ENCODE data around the gene FOXN3.
A peak's percentile ranks its signal among the peaks of the same experiment; 100 is the strongest.

DNA sequence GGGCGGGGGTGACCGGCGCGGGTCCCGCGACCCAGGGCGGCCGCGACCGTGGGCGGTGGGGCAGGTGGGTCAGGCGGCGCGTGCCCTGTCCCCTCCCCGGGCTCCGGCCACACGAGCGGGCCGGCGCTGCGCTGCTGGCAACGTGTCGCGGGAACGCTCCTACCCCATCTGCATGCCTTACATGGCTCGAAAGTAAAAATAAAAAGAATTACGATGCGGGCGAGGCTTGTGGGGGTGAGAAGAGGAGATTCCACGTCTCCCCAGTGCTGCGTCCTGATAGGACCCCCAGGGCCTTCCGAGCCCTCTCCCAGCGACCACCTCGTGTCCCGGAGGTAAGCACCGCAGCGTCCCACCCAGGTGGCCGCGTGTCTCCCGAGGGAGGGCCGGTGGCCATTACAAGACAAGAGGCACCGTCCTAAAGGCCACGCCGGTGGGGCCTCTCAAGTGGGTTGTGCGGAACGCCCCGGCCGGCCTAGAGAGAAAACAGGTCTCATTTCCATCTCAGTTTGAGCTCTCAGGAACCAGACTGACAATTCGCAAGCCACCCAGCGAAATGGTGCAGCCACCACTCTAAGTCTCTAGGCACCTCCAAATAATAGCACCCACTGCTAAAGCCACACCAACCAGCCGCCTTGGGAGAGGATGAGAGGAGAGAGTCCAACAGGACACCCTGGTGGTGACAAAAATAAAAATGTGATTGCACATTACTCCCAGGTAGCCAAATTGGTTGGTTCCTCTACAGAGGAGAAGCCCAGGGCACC lies 612 bp upstream of the FOXN3 start:
- TF ChIP-seq, protein P1, sequence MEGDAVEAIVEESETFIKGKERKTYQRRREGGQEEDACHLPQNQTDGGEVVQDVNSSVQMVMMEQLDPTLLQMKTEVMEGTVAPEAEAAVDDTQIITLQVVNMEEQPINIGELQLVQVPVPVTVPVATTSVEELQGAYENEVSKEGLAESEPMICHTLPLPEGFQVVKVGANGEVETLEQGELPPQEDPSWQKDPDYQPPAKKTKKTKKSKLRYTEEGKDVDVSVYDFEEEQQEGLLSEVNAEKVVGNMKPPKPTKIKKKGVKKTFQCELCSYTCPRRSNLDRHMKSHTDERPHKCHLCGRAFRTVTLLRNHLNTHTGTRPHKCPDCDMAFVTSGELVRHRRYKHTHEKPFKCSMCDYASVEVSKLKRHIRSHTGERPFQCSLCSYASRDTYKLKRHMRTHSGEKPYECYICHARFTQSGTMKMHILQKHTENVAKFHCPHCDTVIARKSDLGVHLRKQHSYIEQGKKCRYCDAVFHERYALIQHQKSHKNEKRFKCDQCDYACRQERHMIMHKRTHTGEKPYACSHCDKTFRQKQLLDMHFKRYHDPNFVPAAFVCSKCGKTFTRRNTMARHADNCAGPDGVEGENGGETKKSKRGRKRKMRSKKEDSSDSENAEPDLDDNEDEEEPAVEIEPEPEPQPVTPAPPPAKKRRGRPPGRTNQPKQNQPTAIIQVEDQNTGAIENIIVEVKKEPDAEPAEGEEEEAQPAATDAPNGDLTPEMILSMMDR (IDR thresholded peaks at IDR 0.05): peak; percentile 23; the same call in 1 of the 2 replicates
- no peak for TF ChIP-seq ZFX (IDR thresholded peaks at IDR 0.05; ENCODE audit: borderline replicate concordance)

Measured in 22Rv1 (cell line).